ENCODE measurements around the gene CNTD1. TPM values are rescaled to one million over a fixed set of nuclear protein-coding genes. Genes with fewer than 3 reads are reported as not detected.
A peak's percentile ranks its signal among the peaks of the same experiment; 100 is the strongest.

Gene CNTD1
- total and polyA plus RNA-seq, 2 of the 4 experiments (the other 2 are of a cell fraction), result not detected

- Histone ChIP-seq H3K14ac (replicated peaks; ENCODE audit: low read depth, low read length) (no peak overlapping the region; the same call in 1 of the 2 replicates), H3K18ac (ENCODE audit: low read depth, low read length) (no peak overlapping the region), H3K4me3 (ENCODE audit: insufficient read depth, low read depth, low read length) (no peak overlapping the region), H3K36me3 (ENCODE audit: control insufficient read depth, insufficient read depth, low read length) (no peaks in the 10 kb centered on the region), H3K9me1 (ENCODE audit: insufficient read depth, low read length) (no peaks in the 10 kb centered on the region), H3K27ac (ENCODE audit: insufficient read depth, low read length) (no peak overlapping the region), H3K4me2 (ENCODE audit: low read depth, low read length) (peak overlapping the region; percentile 74; the same call in 1 of the 2 replicates), H2AK9ac (replicated peaks; ENCODE audit: low read depth, low read length, poor library complexity) (peak overlapping the region; percentile 7), H2AFZ (replicated peaks; ENCODE audit: low read length, poor library complexity) (peak overlapping the region; percentile 87), H4K5ac (ENCODE audit: low read depth, low read length) (no peak overlapping the region), H3K4ac (ENCODE audit: low read depth, low read length) (no peak overlapping the region), H2BK120ac (ENCODE audit: low read depth, low read length) (no peak overlapping the region), H2BK20ac (ENCODE audit: low read depth, low read length) (no peak overlapping the region), H3K9ac (ENCODE audit: low read depth, low read length) (no peak overlapping the region), H4K20me1 (ENCODE audit: insufficient read depth, low read length) (no peaks in the 10 kb centered on the region), H3K56ac (ENCODE audit: extremely low read depth, insufficient read depth, low read length) (no peak overlapping the region), H3K9me3 (ENCODE audit: control insufficient read depth, insufficient read depth, low read length) (no peaks in the 10 kb centered on the region), H2AK5ac (ENCODE audit: low read depth, low read length) (0 out of 2 replicates have a peak overlapping the region, but pooled peaks have one; percentile 3), H3K79me1 (ENCODE audit: low read depth in 1 of 2, low read length in 2 of 2) (no peaks in the 10 kb centered on the region), H3K4me1 (ENCODE audit: control insufficient read depth, insufficient read depth, low read length) (no peaks in the 10 kb centered on the region), H3K27me3 (ENCODE audit: control insufficient read depth, insufficient read depth, low read length) (peaks cover 43% of the 10 kb centered on the region), H2BK15ac (ENCODE audit: low read depth, low read length) (no peak overlapping the region), H3K23ac (ENCODE audit: low read depth, low read length) (no peak overlapping the region), H4K91ac (ENCODE audit: insufficient read depth, low read depth, low read length) (no peak overlapping the region), H4K8ac (ENCODE audit: low read depth in 2 of 2, low read length in 2 of 2) (no peak overlapping the region), H2BK5ac (ENCODE audit: low read depth, low read length, poor library complexity, severe bottlenecking) (no peak overlapping the region)
- intact Hi-C loops (cut with micrococcal nuclease), result loop anchor here (5.0 kb wide), 2 partner anchors 61 to 184 kb away; partner anchors contain the start of genes BECN1 and PSMC3IP
- POLR2A ChIA-PET (ENCODE audit: unreplicated experiment), result no interaction called here
- CTCF ChIA-PET, result interaction anchor here (3.5 kb wide), 1 partner anchor 14 kb away, joined by 12 read pairs; no protein-coding TSS in a partner anchor
- TF ChIP-seq BHLHE40 (IDR thresholded peaks at IDR 0.05; ENCODE audit: low read depth, low read length), result no peak
- no peak for TF ChIP-seq CHD1 (IDR thresholded peaks at IDR 0.05; ENCODE audit: low read depth, low read length)
- no peak for TF ChIP-seq POLR2A (IDR thresholded peaks at IDR 0.05; ENCODE audit: low read depth, low read length)
- no peak for TF ChIP-seq MAFK (IDR thresholded peaks at IDR 0.05; ENCODE audit: low read depth, low read length)
- no peak for TF ChIP-seq RCOR1 (IDR thresholded peaks at IDR 0.05; ENCODE audit: insufficient replicate concordance, low read length)
- TF ChIP-seq SMC3 (IDR thresholded peaks at IDR 0.05; ENCODE audit: low read depth, low read length), result no peak
- TF ChIP-seq RAD21 (IDR thresholded peaks at IDR 0.05; ENCODE audit: low read length), result no peak
- no peak for TF ChIP-seq CEBPB (IDR thresholded peaks at IDR 0.05; ENCODE audit: low read depth, low read length)
- TF ChIP-seq CTCF (conservative IDR thresholded peaks at IDR 0.05; ENCODE audit: low read depth, low read length), result no peak
- TF ChIP-seq NFE2L2 (IDR thresholded peaks at IDR 0.05; ENCODE audit: low read depth, low read length), result no peak
- no peak for TF ChIP-seq RFX5 (IDR thresholded peaks at IDR 0.05; ENCODE audit: low read depth, low read length)
- no peak for TF ChIP-seq USF2 (IDR thresholded peaks at IDR 0.05; ENCODE audit: low read depth, low read length)
- no peak for TF ChIP-seq FOS (IDR thresholded peaks at IDR 0.05; ENCODE audit: low read depth, low read length)
- TF ChIP-seq MXI1 (IDR thresholded peaks at IDR 0.05; ENCODE audit: borderline replicate concordance, low read depth, low read length), result no peak
- no peak for TF ChIP-seq ELK1 (IDR thresholded peaks at IDR 0.05; ENCODE audit: borderline replicate concordance, low read depth, low read length)
- no peak for TF ChIP-seq MAZ (IDR thresholded peaks at IDR 0.05; ENCODE audit: borderline replicate concordance, low read depth, low read length)
- BruUV-seq (replicated peaks), result no TSS peak
- dilution Hi-C loops (cut with HindIII; ENCODE audit: low sequenced_read_pairs, unreplicated experiment), result no loop called here
- in situ Hi-C loops (cut with MboI; ENCODE audit: low sequenced_read_pairs), result no loop called here
- DNase-seq, result no peak
- no peak for ATAC-seq (ENCODE audit: low read depth)
- WGBS, 2 experiments (ENCODE audit: extremely low coverage in 2 of 2, insufficient read length in 1 of 2), result 40% methylated on average over 1 of the region's 12 CpGs; no CpG with 5 or more reads in 1 of the 2 experiments
Observed at GRCh38 chr17:42761638-42762037, 37.0 kb upstream of the CNTD1 start.
